ENCODE measurements around the gene INSC. TPM values are rescaled to one million over a fixed set of nuclear protein-coding genes. Genes with fewer than 3 reads are reported as not detected.

Gene INSC
- total RNA-seq, 2 donors from 2014 or later = 1.6 TPM

DNA sequence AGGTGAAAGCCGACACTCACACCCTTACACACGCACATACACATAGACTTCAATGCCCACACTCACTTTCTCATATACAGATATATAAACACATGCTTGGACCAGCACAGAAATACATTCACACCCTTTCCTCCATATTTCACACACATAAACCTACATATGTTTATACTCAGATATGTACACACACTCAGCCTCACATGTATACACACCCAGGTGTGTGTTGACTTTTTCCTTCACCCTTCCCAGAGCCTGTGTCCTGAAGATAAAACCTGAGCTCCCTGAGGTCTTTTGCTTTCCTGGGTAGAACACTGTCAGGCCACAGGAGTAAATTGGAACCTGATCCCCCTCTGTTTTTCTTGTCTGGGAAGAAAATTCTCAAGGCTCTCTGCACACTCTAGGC is 62.8 kb downstream of the INSC start:
- H3K4me1 ChIP-seq = no peaks in the 10 kb centered on the region

DNA sequence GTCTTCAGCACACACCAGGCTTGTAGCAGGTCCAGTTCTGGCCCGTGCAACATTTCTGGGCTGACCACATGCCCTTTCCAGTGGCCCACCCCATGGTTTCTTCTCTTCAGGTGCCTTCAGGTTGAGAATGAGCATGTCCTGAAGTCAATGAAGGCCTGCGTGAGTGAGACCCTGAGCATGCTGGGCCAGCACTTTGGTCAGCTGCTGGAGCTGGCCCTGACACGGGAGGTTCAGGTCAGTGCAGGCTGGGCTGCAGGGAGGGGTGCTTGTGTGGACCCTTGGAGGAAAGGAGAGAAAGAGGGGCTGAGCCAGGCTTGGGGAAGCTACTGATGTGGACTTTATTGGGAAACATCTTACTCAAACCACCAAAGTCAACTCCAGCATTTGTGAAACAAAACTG is 63.5 kb downstream of the INSC start:
- Histone ChIP-seq H3K9ac (ENCODE audit: low read depth in 2 of 2, low read length in 2 of 2) (no peak overlapping the region), H3K27ac (no peak overlapping the region), H3K9me3 (no peaks in the 10 kb centered on the region), H3K4me3 (no peak overlapping the region), H3K4me1 (no peaks in the 10 kb centered on the region), H3K27me3 (no peaks in the 10 kb centered on the region), H3K36me3 (no peaks in the 10 kb centered on the region)
- TF ChIP-seq, protein P1, sequence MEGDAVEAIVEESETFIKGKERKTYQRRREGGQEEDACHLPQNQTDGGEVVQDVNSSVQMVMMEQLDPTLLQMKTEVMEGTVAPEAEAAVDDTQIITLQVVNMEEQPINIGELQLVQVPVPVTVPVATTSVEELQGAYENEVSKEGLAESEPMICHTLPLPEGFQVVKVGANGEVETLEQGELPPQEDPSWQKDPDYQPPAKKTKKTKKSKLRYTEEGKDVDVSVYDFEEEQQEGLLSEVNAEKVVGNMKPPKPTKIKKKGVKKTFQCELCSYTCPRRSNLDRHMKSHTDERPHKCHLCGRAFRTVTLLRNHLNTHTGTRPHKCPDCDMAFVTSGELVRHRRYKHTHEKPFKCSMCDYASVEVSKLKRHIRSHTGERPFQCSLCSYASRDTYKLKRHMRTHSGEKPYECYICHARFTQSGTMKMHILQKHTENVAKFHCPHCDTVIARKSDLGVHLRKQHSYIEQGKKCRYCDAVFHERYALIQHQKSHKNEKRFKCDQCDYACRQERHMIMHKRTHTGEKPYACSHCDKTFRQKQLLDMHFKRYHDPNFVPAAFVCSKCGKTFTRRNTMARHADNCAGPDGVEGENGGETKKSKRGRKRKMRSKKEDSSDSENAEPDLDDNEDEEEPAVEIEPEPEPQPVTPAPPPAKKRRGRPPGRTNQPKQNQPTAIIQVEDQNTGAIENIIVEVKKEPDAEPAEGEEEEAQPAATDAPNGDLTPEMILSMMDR (IDR thresholded peaks at IDR 0.05) = no peak
- DNase-seq = no peak
- intact Hi-C loops (cut with DNase I) = no loop called here

More for the DNA sequence above, 62.8 kb downstream of the INSC start:
- Histone ChIP-seq H3K36me3 (no peaks in the 10 kb centered on the region), H3K9ac (ENCODE audit: low read depth in 2 of 2, low read length in 2 of 2) (no peak overlapping the region), H3K27ac (no peak overlapping the region), H3K4me3 (no peak overlapping the region), H3K9me3 (no peaks in the 10 kb centered on the region), H3K27me3 (no peaks in the 10 kb centered on the region)
- TF ChIP-seq, protein P1 (IDR thresholded peaks at IDR 0.05) = no peak
- no peak for DNase-seq
- intact Hi-C loops (cut with DNase I) = no loop called here

DNA sequence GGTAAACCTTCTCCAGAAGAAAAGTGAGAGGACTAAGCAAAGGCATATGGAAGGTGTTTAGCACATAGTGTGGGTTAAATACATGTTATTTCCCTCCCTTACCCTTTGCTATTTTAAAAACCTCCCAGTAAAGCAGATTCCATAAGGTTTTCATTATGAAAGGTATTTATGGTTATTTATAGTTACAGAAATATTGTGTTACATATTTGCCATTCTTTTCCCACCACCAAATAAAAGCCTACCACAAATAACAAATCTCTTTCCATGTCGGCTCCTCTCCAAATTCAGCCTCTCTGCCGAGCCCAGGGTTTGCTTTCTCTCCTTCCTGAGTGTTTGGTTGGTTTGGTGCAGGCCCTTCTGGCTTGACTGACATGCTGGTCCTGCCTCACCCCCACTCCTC is 64.4 kb downstream of the INSC start:
- TF ChIP-seq, protein P1 (IDR thresholded peaks at IDR 0.05) = no peak
- intact Hi-C loops (cut with DNase I) = no loop called here
- Histone ChIP-seq H3K27me3 (no peaks in the 10 kb centered on the region), H3K4me3 (no peak overlapping the region), H3K9ac (ENCODE audit: low read depth in 2 of 2, low read length in 2 of 2) (no peak overlapping the region), H3K4me1 (no peaks in the 10 kb centered on the region), H3K36me3 (no peaks in the 10 kb centered on the region), H3K27ac (no peak overlapping the region), H3K9me3 (no peaks in the 10 kb centered on the region)
- DNase-seq = no peak

DNA sequence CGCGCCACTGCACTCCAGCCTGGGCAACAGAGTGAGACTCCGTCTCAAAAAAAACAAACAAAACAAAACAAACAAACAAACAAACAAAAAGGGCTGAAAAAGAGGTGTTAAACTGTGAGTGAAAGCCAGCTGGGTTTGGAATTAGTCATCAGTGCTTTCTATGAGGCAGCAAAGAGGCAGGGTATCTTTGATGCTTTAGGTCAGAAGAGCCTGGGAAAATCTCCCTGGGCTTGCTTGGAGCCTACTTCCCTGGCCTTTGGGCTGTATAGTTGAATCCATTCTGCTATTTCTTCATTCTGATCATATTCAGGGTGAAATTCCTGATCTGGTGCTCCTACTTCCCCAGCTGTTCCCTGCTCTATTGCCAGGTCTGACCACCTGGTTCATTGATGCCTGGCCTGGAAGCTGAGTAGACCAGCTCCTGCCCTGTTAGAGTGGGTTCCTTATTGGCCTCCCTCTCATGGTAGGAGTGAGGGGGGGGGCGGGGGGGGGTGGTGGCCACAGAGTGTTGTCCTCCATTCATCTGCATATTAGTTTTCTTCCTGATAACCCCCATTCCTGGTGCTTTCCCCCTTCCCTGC is 65.6 kb downstream of the INSC start:
- no peak overlapping the region for H3K9ac ChIP-seq (ENCODE audit: low read depth in 2 of 2, low read length in 2 of 2)
- H3K27ac ChIP-seq = no peak overlapping the region
- no peak for DNase-seq
- TF ChIP-seq, protein P1 (IDR thresholded peaks at IDR 0.05) = no peak
- no peaks in the 10 kb centered on the region for H3K36me3 ChIP-seq
- no peaks in the 10 kb centered on the region for H3K27me3 ChIP-seq
- no peaks in the 10 kb centered on the region for H3K9me3 ChIP-seq
- intact Hi-C loops (cut with DNase I) = no loop called here
- no peaks in the 10 kb centered on the region for H3K4me1 ChIP-seq
- no peak overlapping the region for H3K4me3 ChIP-seq

DNA sequence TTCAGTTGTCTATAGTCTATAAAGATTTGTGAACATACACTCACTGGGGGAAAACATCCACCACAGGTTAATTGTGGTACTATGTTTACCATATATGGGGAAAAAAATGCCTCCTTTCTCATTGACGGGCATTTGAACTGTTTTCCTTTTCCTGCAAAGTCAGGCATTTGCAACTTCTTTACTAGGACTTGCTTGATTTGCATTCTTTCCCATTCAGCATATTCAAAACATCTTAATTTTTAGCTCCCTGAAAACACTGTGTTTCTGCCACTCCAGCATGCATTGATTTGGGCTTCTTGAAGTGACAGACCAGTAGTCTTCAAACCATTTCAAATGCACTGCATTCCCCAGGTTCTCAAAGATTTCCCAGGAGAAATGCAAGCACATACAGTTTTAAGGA is 67.6 kb downstream of the INSC start:
- TF ChIP-seq, protein P1 (IDR thresholded peaks at IDR 0.05) = no peak
- no peak overlapping the region for H3K4me3 ChIP-seq
- H3K4me1 ChIP-seq = no peaks in the 10 kb centered on the region
- no peaks in the 10 kb centered on the region for H3K9me3 ChIP-seq
- no peak overlapping the region for H3K27ac ChIP-seq
- H3K36me3 ChIP-seq = no peaks in the 10 kb centered on the region
- intact Hi-C loops (cut with DNase I) = no loop called here
- DNase-seq = no peak
- H3K27me3 ChIP-seq = no peaks in the 10 kb centered on the region
- no peak overlapping the region for H3K9ac ChIP-seq (ENCODE audit: low read depth in 2 of 2, low read length in 2 of 2)

Data from colonic mucosa (tissue), 4 donors.